Neural cell (in vitro differentiated cells): ENCODE measurements around the gene ACTR6. TPM values are rescaled to one million over a fixed set of nuclear protein-coding genes. Genes with fewer than 3 reads are reported as not detected.

ENCODE experiments used
- H2AFZ ChIP-seq: fragments of 200-600, 300-800 bp; sonication (generic), shearing (Covaris generic); 2 replicates; pipeline ENCODE4 v1.6.0; 2014; ENCODE audit warnings: low read depth, mild to moderate bottlenecking, antibody characterized with exemption, low read length, moderate library complexity
- H3F3A ChIP-seq: fragments of 200-600 bp; shearing (Covaris generic); 2 replicates; pipeline ENCODE4 v1.6.1; 2016; ENCODE audit warnings: mild to moderate bottlenecking, moderate library complexity, mixed read lengths, antibody characterized with exemption, low read length; ENCODE audit not compliant: insufficient read depth, poor library complexity, severe bottlenecking
- H3K27ac ChIP-seq: fragments of 200-600, 300-800 bp; sonication (generic), shearing (Covaris generic); 2 replicates; pipeline ENCODE4 v1.5.1; 2014; ENCODE audit warnings: mild to moderate bottlenecking, low read length, moderate library complexity
- H3K27me3 ChIP-seq: fragments of 300-800, 200-600 bp; sonication (generic), shearing (Covaris generic); 2 replicates; pipeline ENCODE4 v1.6.0; 2014; ENCODE audit warnings: mild to moderate bottlenecking, low read depth, low read length, moderate library complexity; ENCODE audit not compliant: insufficient read depth
- H3K36me3 ChIP-seq: fragments of 300-800, 200-600 bp; sonication (generic), shearing (Covaris generic); 2 replicates; pipeline ENCODE4 v1.5.1; 2014; ENCODE audit warnings: mild to moderate bottlenecking, antibody characterized with exemption, low read length, moderate library complexity; ENCODE audit not compliant: insufficient read depth
- H3K4me2 ChIP-seq: fragments of 300-800, 200-600 bp; sonication (generic), shearing (Covaris generic); 2 replicates; pipeline ENCODE4 v1.6.0; 2014; ENCODE audit warnings: mild to moderate bottlenecking, low read length
- H3K4me3 ChIP-seq: fragments of 300-800, 200-600 bp; sonication (generic), shearing (Covaris generic); 2 replicates; pipeline ENCODE4 v1.5.1; 2014; ENCODE audit warnings: mild to moderate bottlenecking, low read length, moderate library complexity
- H3K79me2 ChIP-seq: fragments of 200-600 bp; shearing (Covaris generic); replicated peaks from 2 replicates; pipeline ENCODE4 v1.6.0; 2014; ENCODE audit warnings: mild to moderate bottlenecking, low read length, moderate library complexity; ENCODE audit not compliant: insufficient read depth
- H3K9ac ChIP-seq: fragments of 300-800, 200-600 bp; sonication (generic), shearing (Covaris generic); 2 replicates; pipeline ENCODE4 v1.6.1; 2016; ENCODE audit warnings: mild to moderate bottlenecking, low read length, mixed read lengths
- H3K9me2 ChIP-seq: fragments of 200-600 bp; shearing (Covaris generic); 2 replicates; pipeline ENCODE4 v1.6.1; 2016; ENCODE audit warnings: mild to moderate bottlenecking, low read length, mixed read lengths; ENCODE audit not compliant: insufficient read depth
- H3K9me3 ChIP-seq: fragments of 200-600, 300-800 bp; sonication (generic), shearing (Covaris generic); 2 replicates; pipeline ENCODE4 v1.6.1; 2016; ENCODE audit warnings: mild to moderate bottlenecking, mixed run types, low read length, moderate library complexity, mixed read lengths
- H4K20me1 ChIP-seq: fragments of 200-600 bp; shearing (Covaris generic); 2 replicates; pipeline ENCODE4 v1.6.1; 2016; ENCODE audit warnings: mild to moderate bottlenecking, mixed run types; ENCODE audit not compliant: insufficient read depth
- EZH2 ChIP-seq: fragments of 200-600, 300-800 bp; shearing (Covaris generic), sonication (generic); IDR thresholded peaks from 2 replicates; pipeline ENCODE4 v1.6.1; 2014; ENCODE audit warnings: antibody characterized with exemption, low read length, borderline replicate concordance, mild to moderate bottlenecking; ENCODE audit not compliant: insufficient read depth, poor library complexity, severe bottlenecking
- MXI1 ChIP-seq: fragments of 450-650 bp; conservative IDR thresholded peaks from 2 replicates; pipeline ENCODE4 v1.6.1; 2014; ENCODE audit warnings: antibody characterized with exemption, mild to moderate bottlenecking; ENCODE audit not compliant: poor library complexity, severe bottlenecking
- POLR2AphosphoS5 ChIP-seq: IDR thresholded peaks from 2 replicates; pipeline ENCODE4 v1.6.1; 2012
- REST ChIP-seq: IDR thresholded peaks from 2 replicates; pipeline ENCODE4 v1.6.1; 2012; ENCODE audit warnings: borderline replicate concordance
- SMC3 ChIP-seq: fragments of 450-650 bp; conservative IDR thresholded peaks from 2 replicates; pipeline ENCODE4 v1.6.1; 2014; ENCODE audit warnings: antibody characterized with exemption, mild to moderate bottlenecking, moderate library complexity; ENCODE audit not compliant: poor library complexity
- TAF1 ChIP-seq: IDR thresholded peaks from 2 replicates; pipeline ENCODE4 v1.6.1; 2012; ENCODE audit warnings: low read depth
- polyA plus RNA-seq: library from polyadenylated mRNA; depleted of rRNA; stranded (reverse); fragments of >200 nt; gene quantifications from 2 replicates; pipeline ENCODE4 v1.2.3, GENCODE V29; 2014
- TF ChIP-seq, protein P1 (sequence below): fragments of 450-650 bp; IDR thresholded peaks from 2 replicates; pipeline ENCODE4 v1.5.1; 2014; ENCODE audit warnings: antibody characterized with exemption, mild to moderate bottlenecking, moderate library complexity; ENCODE audit not compliant: poor library complexity, severe bottlenecking

The ACTR6 gene
- polyA plus RNA-seq, 1 donor from 2014 or later, result 128 TPM

DNA sequence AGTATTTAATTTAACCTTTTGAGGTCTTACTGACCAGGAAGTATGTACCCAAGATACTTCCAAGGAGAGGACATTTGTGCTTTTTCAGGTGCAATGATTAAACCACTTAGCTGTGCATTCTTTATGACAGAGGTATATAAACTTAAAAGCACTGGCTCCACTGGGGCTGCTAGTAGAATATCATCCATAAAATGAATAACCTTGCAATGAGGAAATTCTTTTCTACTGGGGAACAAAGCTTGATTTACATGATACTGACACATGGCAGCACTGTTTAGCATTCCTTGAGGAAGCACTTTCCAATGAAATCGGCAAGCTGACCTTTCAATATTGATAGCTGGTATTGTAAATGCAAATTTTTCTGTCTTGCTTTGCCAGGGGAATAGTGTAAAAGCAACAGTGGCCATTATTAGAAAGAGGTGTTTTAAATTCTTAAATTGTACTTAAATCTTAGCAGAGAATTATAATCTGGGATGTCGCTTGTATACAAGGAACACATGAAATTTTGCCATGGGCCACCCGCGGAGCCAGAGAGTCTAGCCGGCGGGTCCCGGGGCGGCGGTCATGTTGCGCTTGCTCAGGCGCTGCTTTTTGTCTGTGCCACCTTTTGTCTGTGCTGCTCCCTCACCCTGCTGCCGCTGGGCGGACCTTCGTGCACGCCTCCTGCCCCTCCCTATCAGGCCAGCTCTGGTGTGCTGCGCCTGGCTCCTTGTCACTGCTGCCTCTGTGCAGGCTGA is 37.0 kb upstream of the ACTR6 start:
- H3K9ac ChIP-seq, result peak overlapping the region; percentile 52
- H4K20me1 ChIP-seq, result no peaks in the 10 kb centered on the region
- H3K4me3 ChIP-seq, result peak overlapping the region; percentile 57
- no peaks in the 10 kb centered on the region for H3F3A ChIP-seq
- H3K27ac ChIP-seq, result peak overlapping the region; percentile 50
- no peaks in the 10 kb centered on the region for H3K27me3 ChIP-seq
- H2AFZ ChIP-seq, result peak overlapping the region; percentile 66
- TF ChIP-seq TAF1 (no peak), REST (peak; percentile 55), SMC3 (no peak), POLR2AphosphoS5 (peak; percentile 26), EZH2 (no peak)
- TF ChIP-seq, protein P1, sequence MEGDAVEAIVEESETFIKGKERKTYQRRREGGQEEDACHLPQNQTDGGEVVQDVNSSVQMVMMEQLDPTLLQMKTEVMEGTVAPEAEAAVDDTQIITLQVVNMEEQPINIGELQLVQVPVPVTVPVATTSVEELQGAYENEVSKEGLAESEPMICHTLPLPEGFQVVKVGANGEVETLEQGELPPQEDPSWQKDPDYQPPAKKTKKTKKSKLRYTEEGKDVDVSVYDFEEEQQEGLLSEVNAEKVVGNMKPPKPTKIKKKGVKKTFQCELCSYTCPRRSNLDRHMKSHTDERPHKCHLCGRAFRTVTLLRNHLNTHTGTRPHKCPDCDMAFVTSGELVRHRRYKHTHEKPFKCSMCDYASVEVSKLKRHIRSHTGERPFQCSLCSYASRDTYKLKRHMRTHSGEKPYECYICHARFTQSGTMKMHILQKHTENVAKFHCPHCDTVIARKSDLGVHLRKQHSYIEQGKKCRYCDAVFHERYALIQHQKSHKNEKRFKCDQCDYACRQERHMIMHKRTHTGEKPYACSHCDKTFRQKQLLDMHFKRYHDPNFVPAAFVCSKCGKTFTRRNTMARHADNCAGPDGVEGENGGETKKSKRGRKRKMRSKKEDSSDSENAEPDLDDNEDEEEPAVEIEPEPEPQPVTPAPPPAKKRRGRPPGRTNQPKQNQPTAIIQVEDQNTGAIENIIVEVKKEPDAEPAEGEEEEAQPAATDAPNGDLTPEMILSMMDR, result peak; percentile 46
- no peaks in the 10 kb centered on the region for H3K9me3 ChIP-seq
- peak overlapping the region; percentile 56 for H3K4me2 ChIP-seq
- no peaks in the 10 kb centered on the region for H3K36me3 ChIP-seq
- H3K79me2 ChIP-seq, result no peaks in the 10 kb centered on the region
- H3K9me2 ChIP-seq, result no peaks in the 10 kb centered on the region

DNA sequence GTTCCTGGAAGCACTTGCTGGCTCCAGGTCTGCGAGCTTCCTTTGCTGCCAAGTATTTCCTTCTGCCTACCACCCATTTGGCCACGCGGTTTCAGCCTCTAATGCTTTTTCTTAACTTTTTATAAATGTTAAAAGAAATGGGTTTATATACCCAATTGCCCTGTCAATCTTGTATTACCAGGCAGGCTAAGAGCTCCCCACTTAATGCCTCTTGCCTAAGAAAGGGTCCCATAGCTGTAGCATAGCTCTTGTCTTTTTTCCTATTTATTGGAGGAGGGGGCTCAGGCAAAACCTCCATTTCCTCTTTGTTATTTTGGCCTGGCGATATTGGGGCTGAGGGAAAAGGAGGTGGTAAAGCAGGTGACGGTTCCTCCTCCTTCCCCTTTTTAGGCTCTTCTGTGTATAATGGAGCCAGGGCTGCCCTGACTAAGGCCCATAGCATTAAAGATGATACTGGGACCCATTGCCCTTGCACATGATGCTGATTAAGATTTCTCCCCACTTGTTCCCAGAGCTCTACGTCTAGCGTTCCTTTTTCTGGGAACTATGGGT is 36.4 kb upstream of the ACTR6 start:
- peak overlapping the region; percentile 52 for H3K9ac ChIP-seq

More for the DNA sequence above, 36.4 kb upstream of the ACTR6 start:
- Histone ChIP-seq H3K27me3 (no peaks in the 10 kb centered on the region), H3K9me3 (no peaks in the 10 kb centered on the region), H4K20me1 (no peaks in the 10 kb centered on the region), H3K4me2 (peak overlapping the region; percentile 56), H3K9me2 (no peaks in the 10 kb centered on the region), H3K79me2 (no peaks in the 10 kb centered on the region), H3F3A (no peaks in the 10 kb centered on the region), H3K36me3 (no peaks in the 10 kb centered on the region), H2AFZ (peak overlapping the region; percentile 66), H3K27ac (peak overlapping the region; percentile 50), H3K4me3 (peak overlapping the region; percentile 57)
- TF ChIP-seq, protein P1, result no peak
- TF ChIP-seq REST (peak; percentile 9), MXI1 (no peak), SMC3 (no peak)
